ENCODE results near the gene DNAL4.
A peak's percentile ranks its signal among the peaks of the same experiment; 100 is the strongest.

DNAL4 gene

DNA sequence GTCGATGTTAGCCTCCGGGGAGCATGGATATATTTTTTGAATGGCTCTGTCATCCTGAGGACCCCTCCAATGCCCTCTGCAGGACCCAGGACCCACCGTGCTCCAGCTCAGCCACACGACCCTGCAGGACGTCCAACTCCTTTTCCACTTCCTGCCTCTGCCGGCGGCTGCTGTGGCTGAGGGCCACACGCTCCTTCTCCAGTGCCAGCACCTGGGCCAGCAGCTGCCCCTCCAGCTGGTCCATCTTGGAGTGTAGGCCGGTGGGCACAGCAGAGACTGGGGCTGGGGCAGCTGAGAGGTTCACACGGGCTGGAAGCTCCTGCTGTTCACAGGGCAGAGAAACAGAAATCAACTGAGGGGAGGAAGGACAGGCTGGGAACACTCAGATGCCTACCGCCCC is 34.2 kb upstream of the DNAL4 start:
- DNase-seq (ENCODE audit: low read depth) = no peak
- TF ChIP-seq, protein P1, sequence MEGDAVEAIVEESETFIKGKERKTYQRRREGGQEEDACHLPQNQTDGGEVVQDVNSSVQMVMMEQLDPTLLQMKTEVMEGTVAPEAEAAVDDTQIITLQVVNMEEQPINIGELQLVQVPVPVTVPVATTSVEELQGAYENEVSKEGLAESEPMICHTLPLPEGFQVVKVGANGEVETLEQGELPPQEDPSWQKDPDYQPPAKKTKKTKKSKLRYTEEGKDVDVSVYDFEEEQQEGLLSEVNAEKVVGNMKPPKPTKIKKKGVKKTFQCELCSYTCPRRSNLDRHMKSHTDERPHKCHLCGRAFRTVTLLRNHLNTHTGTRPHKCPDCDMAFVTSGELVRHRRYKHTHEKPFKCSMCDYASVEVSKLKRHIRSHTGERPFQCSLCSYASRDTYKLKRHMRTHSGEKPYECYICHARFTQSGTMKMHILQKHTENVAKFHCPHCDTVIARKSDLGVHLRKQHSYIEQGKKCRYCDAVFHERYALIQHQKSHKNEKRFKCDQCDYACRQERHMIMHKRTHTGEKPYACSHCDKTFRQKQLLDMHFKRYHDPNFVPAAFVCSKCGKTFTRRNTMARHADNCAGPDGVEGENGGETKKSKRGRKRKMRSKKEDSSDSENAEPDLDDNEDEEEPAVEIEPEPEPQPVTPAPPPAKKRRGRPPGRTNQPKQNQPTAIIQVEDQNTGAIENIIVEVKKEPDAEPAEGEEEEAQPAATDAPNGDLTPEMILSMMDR (conservative IDR thresholded peaks at IDR 0.05; ENCODE audit: low read depth, low read length) = no peak
- H3K4me3 ChIP-seq (ENCODE audit: low read length) = no peak overlapping the region

DNA sequence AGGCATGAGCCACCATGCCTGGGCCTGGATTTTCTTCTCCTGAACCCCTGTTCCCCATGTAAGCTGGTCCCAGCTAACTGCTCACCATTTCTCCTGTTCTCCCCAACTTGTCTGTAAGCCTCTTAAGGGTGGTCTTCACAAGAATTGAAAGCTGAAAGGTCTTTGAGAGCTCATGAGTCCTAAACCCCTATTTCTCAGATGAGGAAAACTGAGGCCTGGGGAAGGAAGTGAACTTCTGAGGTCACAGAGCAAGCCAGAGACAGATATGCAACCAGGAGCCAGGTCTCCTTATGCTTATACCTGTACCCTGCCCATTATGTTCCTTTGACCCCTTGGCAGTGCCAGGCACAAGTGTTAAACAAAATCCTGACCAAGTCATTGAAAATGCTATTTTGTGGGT is 33.6 kb upstream of the DNAL4 start:
- TF ChIP-seq, protein P1 (conservative IDR thresholded peaks at IDR 0.05; ENCODE audit: low read depth, low read length) = no peak
- no peak for DNase-seq (ENCODE audit: low read depth)
- H3K4me3 ChIP-seq (ENCODE audit: low read length) = no peak overlapping the region

DNA sequence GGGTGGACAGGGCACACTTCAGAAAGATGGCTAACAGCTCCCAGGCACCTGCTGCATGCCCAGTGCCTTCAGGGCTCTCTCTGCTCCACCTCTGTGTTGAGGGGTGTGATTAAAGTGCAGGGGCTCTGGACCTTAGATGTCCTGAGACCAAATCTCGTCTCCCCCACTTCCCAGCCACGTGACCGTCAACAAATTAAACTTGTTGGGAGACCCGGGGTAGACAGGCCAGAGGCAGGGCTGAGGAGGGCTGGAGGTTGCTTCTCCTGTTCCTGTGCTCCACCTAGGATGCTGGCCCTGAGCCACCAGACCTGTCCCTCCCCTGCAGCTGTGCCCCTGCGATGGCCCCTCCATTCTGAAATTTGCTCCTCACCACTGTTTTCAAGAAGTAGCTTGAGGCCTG is 32.9 kb upstream of the DNAL4 start:
- no peak overlapping the region for H3K4me3 ChIP-seq (ENCODE audit: low read length)
- TF ChIP-seq, protein P1 (conservative IDR thresholded peaks at IDR 0.05; ENCODE audit: low read depth, low read length) = no peak

DNA sequence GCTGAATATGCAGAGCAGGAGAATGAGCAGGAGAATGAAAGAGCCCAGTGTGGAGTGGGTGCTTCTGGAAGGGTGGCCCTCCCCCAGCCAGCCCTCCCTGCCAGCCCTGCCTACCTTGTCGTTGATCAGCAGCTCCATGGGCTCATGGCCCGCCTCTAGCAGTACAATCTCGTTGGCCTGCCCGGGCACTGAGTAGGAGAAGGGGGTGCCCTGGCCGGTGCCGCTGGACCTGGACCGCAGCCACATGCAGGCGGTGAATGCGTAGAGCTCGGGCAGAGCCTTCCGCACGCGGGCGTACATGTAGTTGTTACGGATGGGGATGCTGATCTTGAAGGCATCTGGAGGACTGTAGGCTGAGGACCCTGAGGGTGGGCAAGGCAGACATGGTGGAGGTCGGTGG is 32.4 kb upstream of the DNAL4 start:
- no peak overlapping the region for H3K4me3 ChIP-seq (ENCODE audit: low read length)
- DNase-seq (ENCODE audit: low read depth) = no peak
- TF ChIP-seq, protein P1 (conservative IDR thresholded peaks at IDR 0.05; ENCODE audit: low read depth, low read length) = no peak

More for the DNA sequence above, 32.9 kb upstream of the DNAL4 start:
- no peak for DNase-seq (ENCODE audit: low read depth)

DNA sequence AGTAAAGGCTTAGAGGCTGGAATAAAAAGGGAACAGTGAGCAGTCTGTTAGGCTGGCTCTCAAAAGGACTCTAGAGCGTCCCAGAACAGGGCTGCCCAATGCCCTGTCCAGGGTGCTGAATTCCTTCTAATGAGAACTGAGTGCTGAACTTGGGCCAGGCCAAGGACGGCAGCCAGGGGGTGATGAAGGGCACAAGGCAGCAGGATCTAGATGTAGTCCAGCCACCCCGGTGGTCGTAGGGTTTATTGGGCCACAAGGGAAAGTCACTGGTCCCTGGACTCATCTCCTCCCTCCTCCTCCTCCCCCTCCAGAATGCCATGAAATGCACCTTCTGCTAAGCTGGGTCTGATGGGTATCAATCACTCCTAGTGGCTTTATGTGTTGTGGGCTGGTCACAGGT is 30.6 kb upstream of the DNAL4 start:
- TF ChIP-seq, protein P1 (conservative IDR thresholded peaks at IDR 0.05; ENCODE audit: low read depth, low read length) = peak; percentile 76
- H3K4me3 ChIP-seq (ENCODE audit: low read length) = no peak overlapping the region
- DNase-seq (ENCODE audit: low read depth) = peak; percentile 35

DNA sequence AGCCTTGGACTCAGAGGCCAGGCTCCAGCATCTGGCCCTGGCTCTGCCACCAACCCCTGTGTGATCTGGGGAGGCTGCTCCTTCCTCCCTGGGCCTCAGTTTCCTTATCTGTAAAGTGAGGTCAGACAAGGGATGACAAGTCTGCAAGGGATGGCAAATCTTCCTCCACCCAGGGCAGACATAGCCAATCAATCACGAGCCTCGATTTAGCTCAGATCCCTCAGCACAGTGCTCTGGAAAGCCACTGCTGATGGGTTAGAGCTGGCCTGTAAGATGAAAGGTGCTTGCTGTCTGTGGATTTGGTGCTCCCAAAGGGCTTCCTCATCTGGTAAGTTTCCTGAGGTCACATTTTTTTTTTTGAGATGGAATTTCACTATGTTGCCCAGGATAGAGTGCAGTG is 29.7 kb upstream of the DNAL4 start:
- TF ChIP-seq, protein P1 (conservative IDR thresholded peaks at IDR 0.05; ENCODE audit: low read depth, low read length) = no peak

DNA sequence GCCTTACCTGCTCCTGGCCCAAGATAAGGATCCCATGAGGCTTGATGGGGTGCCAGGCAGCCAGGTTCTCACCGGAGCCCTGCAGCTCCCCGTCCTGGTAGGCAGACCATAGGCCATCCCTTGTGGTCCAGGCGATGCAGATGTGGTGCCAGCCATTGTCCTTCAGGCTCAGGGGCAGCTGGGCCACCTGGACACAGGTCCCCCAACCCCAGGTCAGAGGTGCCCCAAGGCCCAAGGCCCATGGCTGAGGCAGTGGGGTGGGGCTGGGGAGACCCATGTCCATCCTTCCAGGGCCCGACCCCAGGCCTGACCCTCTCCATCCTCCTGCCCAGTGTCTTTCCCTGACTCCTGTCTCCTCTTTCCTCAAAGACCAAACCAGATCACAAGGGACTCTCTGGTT is 29.1 kb upstream of the DNAL4 start:
- DNase-seq (ENCODE audit: low read depth) = no peak
- TF ChIP-seq, protein P1 (conservative IDR thresholded peaks at IDR 0.05; ENCODE audit: low read depth, low read length) = no peak

More for the DNA sequence above, 29.7 kb upstream of the DNAL4 start:
- H3K4me3 ChIP-seq (ENCODE audit: low read length) = no peak overlapping the region
- DNase-seq (ENCODE audit: low read depth) = no peak

More for the DNA sequence above, 29.1 kb upstream of the DNAL4 start:
- no peak overlapping the region for H3K4me3 ChIP-seq (ENCODE audit: low read length)
